GM12801 (cell line): ENCODE data around the gene OR8U1.

Experiments used
- CTCF ChIP-seq: IDR thresholded peaks from one replicate; pipeline ENCODE4 v1.5.1; 2011; ENCODE audit warnings: control low read depth; ENCODE audit not compliant: insufficient read length; ENCODE audit errors: extremely low read depth

OR8U1 gene

GRCh38 chr11:56394381-56394780, 19.0 kb downstream of the OR8U1 start:
- no peak for TF ChIP-seq CTCF

- TF ChIP-seq CTCF = no peak
These were observed 20.6 kb downstream of the OR8U1 start for GRCh38 chr11:56396047-56396446.

GRCh38 chr11:56404393-56404792, 29.0 kb downstream of the OR8U1 start:
- TF ChIP-seq CTCF = no peak

- TF ChIP-seq CTCF = no peak
These were observed 35.4 kb downstream of the OR8U1 start for GRCh38 chr11:56410801-56411200.

GRCh38 chr11:56412396-56412795, 37.0 kb downstream of the OR8U1 start, which contains the start of gene OR5AL1:
OR5AL1 (plus strand) TSS chr11:56412696.
- TF ChIP-seq CTCF = no peak
